Transverse colon (tissue), 4 donors: Measurements from ENCODE around the gene NCEH1.

Experiments used
- EP300 ChIP-seq: sonication (generic); formaldehyde crosslinking; IDR thresholded peaks from one replicate; pipeline ENCODE4 v1.6.1; 2017; ENCODE audit warnings: antibody characterized with exemption, low read depth
- POLR2A ChIP-seq: fragments of 450-650 bp; IDR thresholded peaks from one replicate; pipeline ENCODE4 v1.6.1; 2016; ENCODE audit warnings: antibody characterized with exemption, mild to moderate bottlenecking, moderate library complexity
- POLR2AphosphoS5 ChIP-seq, 3 donors: sonication (generic); formaldehyde crosslinking; IDR thresholded peaks; one replicate each; pipeline ENCODE4 v1.6.1; 2016; ENCODE audit warnings: antibody characterized with exemption in 3 of 3
- TF ChIP-seq, protein P1 (sequence below), 5 experiments: fragments of 200-600 bp in 3 of 5; fragments of 450-650 bp in 2 of 5; sonication (generic) in 3 of 5; IDR thresholded peaks; 1 replicate in 2 of 5; 2 replicates in 3 of 5; pipeline ENCODE4 v1.5.1; 2016 to 2017; ENCODE audit warnings: antibody characterized with exemption in 5 of 5, inconsistent platforms in 3 of 5, mild to moderate bottlenecking in 2 of 5, moderate library complexity in 1 of 5

- TF ChIP-seq EP300 (no peak), POLR2AphosphoS5 (IDR thresholded peaks at IDR 0.05) (no peak), POLR2A (no peak)
- TF ChIP-seq, protein P1, sequence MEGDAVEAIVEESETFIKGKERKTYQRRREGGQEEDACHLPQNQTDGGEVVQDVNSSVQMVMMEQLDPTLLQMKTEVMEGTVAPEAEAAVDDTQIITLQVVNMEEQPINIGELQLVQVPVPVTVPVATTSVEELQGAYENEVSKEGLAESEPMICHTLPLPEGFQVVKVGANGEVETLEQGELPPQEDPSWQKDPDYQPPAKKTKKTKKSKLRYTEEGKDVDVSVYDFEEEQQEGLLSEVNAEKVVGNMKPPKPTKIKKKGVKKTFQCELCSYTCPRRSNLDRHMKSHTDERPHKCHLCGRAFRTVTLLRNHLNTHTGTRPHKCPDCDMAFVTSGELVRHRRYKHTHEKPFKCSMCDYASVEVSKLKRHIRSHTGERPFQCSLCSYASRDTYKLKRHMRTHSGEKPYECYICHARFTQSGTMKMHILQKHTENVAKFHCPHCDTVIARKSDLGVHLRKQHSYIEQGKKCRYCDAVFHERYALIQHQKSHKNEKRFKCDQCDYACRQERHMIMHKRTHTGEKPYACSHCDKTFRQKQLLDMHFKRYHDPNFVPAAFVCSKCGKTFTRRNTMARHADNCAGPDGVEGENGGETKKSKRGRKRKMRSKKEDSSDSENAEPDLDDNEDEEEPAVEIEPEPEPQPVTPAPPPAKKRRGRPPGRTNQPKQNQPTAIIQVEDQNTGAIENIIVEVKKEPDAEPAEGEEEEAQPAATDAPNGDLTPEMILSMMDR (IDR thresholded peaks at IDR 0.05) = no peak
Observed at GRCh38 chr3:172592898-172593669, 117.8 kb downstream of the NCEH1 start.
